ENCODE results near the gene HPS1.

HPS1 gene

DNA sequence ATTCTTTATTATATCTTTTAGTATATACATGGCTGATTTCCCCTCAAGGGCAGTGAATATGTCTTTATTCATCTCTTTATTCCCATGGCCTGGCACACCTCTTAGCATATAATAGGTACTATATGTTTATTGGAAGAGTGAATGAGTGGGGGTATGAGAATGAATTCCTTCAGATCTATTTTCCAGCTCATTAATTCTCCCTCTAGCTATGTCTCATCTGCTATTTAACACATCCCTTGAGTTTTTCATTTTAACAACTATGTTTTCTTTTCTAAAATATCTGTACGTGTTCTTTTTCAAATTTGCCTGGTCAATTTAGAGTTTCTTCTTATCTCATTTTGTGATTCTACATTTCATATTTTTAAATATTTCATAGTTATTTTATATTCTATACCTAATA lies 14.4 kb downstream of the HPS1 start:
- Histone ChIP-seq H3K9me3 (ENCODE audit: control insufficient read depth in 1 of 2, low read length in 2 of 2) (no peaks in the 10 kb centered on the region), H3K36me3 (ENCODE audit: control insufficient read depth in 1 of 2, insufficient read depth in 2 of 2, low read length in 2 of 2) (peaks cover 40 to 84% of the 10 kb centered on the region in 2 donors), H3K27me3 (ENCODE audit: control insufficient read depth in 1 of 2, insufficient read depth in 2 of 2, low read length in 2 of 2) (no peaks in the 10 kb centered on the region), H3K9ac (ENCODE audit: low read depth in 1 of 2, low read length in 2 of 2) (no peak overlapping the region), H3K4me3 (ENCODE audit: low read depth in 1 of 2, low read length in 2 of 2) (no peak overlapping the region), H3K4me1 (ENCODE audit: control insufficient read depth in 1 of 2, insufficient read depth in 2 of 2, low read length in 2 of 2) (no peaks in the 10 kb centered on the region), H3K27ac (ENCODE audit: low read depth, low read length) (no peak overlapping the region)

DNA sequence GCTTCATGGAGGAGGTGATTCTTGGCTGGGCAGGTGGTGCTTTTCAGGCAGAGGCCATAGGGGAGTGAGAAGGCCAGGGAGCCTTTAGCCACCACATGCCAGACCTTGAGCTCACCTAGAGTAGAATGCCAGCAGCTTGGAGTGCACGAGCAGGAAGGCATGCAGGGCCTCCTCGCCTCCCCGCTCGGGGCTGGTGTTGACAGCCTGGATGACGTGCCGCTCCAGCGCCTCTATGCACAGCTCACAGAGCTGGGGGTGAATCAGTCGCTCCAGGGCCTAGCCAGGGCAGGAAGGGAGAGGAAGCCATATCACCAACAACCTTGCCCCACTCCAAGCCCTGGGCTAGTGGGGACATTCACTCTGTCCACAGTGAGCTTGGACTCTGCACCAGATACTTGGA lies 15.7 kb downstream of the HPS1 start:
- Histone ChIP-seq H3K9ac (ENCODE audit: low read depth in 1 of 2, low read length in 2 of 2) (no peak overlapping the region), H3K36me3 (ENCODE audit: control insufficient read depth in 1 of 2, insufficient read depth in 2 of 2, low read length in 2 of 2) (peaks cover 40 to 78% of the 10 kb centered on the region in 2 donors), H3K4me3 (ENCODE audit: low read depth in 1 of 2, low read length in 2 of 2) (no peak overlapping the region), H3K27me3 (ENCODE audit: control insufficient read depth in 1 of 2, insufficient read depth in 2 of 2, low read length in 2 of 2) (no peaks in the 10 kb centered on the region), H3K9me3 (ENCODE audit: control insufficient read depth in 1 of 2, low read length in 2 of 2) (no peaks in the 10 kb centered on the region), H3K27ac (ENCODE audit: low read depth, low read length) (no peak overlapping the region), H3K4me1 (ENCODE audit: control insufficient read depth in 1 of 2, insufficient read depth in 2 of 2, low read length in 2 of 2) (no peaks in the 10 kb centered on the region)

DNA sequence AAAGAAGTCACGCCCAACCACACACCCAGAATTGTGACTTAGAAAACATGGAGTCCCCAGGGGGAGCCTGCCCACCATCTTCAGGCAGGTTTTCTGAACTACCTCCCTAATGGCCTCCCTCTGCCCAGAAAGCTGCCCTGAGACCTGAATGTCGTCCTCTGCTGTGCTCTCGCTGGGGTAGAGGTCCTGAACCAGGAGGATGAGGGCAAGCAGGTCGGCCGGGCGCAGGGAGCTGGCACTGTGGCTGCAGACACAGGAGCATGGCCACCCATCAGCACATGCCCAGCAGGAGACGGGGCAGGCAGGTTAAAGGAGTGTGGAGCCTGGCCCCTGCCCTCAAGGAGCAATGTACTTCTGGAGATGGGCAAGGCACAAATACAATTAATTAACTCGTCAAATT lies 16.3 kb downstream of the HPS1 start:
- H3K9me3 ChIP-seq (ENCODE audit: control insufficient read depth in 1 of 2, low read length in 2 of 2): no peaks in the 10 kb centered on the region
- H3K27me3 ChIP-seq (ENCODE audit: control insufficient read depth in 1 of 2, insufficient read depth in 2 of 2, low read length in 2 of 2): no peaks in the 10 kb centered on the region
- H3K4me1 ChIP-seq (ENCODE audit: control insufficient read depth in 1 of 2, insufficient read depth in 2 of 2, low read length in 2 of 2): no peaks in the 10 kb centered on the region
- no peak overlapping the region for H3K9ac ChIP-seq (ENCODE audit: low read depth in 1 of 2, low read length in 2 of 2)
- no peak overlapping the region for H3K27ac ChIP-seq (ENCODE audit: low read depth, low read length)
- H3K36me3 ChIP-seq (ENCODE audit: control insufficient read depth in 1 of 2, insufficient read depth in 2 of 2, low read length in 2 of 2): peaks cover 34 to 78% of the 10 kb centered on the region in 2 donors
- H3K4me3 ChIP-seq (ENCODE audit: low read depth in 1 of 2, low read length in 2 of 2): no peak overlapping the region

DNA sequence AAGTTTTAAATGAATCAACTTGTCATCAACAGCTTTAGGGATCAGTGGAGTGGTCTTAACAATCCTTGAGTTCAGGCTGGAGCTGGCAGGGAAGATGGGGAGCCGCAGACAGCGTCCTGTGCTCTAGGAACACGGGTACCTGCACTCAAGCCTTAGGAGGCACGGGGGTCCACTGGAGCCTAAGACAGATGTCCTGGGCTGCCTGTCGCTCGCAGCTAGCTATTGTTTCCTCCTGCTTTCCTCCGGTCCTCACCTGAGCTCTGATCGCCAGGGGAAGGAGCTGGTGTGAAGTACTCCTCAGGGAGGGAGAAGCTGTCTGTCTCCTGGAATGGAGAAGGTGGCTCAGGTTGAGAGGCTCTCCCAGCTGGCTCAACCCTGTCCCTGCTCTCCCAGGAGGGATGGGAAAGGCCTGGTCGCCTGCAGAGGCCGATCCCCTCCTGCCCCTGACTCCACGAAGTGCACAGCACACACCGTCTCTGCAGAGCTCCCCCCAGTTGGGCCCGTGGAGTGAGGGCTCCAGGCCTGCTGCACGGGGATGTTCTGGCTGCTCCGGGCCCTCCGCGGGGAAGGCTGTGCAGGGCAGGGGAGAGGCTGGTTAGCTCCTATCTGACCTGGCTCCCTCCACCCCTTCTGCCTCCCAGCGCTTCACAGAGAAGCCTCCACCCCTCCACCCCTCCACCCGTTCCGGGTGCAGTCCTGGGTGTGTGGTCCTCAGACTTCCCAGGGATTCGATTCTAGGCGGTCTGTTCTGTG lies 17.2 kb downstream of the HPS1 start:
- Histone ChIP-seq H3K27ac (ENCODE audit: low read depth, low read length) (no peak overlapping the region), H3K4me3 (ENCODE audit: low read depth in 1 of 2, low read length in 2 of 2) (no peak overlapping the region), H3K27me3 (ENCODE audit: control insufficient read depth in 1 of 2, insufficient read depth in 2 of 2, low read length in 2 of 2) (no peaks in the 10 kb centered on the region), H3K9ac (ENCODE audit: low read depth in 1 of 2, low read length in 2 of 2) (no peak overlapping the region), H3K4me1 (ENCODE audit: control insufficient read depth in 1 of 2, insufficient read depth in 2 of 2, low read length in 2 of 2) (no peaks in the 10 kb centered on the region), H3K9me3 (ENCODE audit: control insufficient read depth in 1 of 2, low read length in 2 of 2) (no peaks in the 10 kb centered on the region), H3K36me3 (ENCODE audit: control insufficient read depth in 1 of 2, insufficient read depth in 2 of 2, low read length in 2 of 2) (peaks cover 25 to 76% of the 10 kb centered on the region in 2 donors)

DNA sequence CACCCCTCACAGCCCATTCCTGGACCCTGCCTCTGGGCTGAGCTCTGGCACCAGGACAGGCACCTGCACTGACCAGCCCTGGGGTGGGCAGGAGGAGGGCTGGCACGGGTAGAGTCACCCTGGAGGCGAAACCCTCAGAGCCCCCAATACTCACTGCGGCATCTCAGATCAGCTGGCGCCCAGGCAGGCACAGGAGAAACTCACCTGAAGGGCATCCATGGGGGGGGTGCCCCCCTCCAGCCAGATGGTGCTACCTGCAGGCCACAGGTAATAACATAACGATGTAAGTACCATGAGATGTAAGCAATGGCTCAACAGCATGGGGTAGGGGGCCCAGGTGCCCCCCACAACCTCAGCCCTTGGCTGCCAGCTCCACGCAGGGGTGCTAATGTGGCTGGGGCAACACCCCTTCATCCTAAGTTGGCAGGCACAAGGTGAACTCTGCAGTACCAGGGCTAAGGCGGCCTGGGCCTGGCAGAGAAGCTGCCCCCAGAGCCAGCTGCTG lies 19.7 kb downstream of the HPS1 start:
- Histone ChIP-seq H3K27me3 (ENCODE audit: control insufficient read depth in 1 of 2, insufficient read depth in 2 of 2, low read length in 2 of 2) (no peaks in the 10 kb centered on the region), H3K27ac (ENCODE audit: low read depth, low read length) (no peak overlapping the region), H3K9me3 (ENCODE audit: control insufficient read depth in 1 of 2, low read length in 2 of 2) (no peaks in the 10 kb centered on the region), H3K9ac (ENCODE audit: low read depth in 1 of 2, low read length in 2 of 2) (no peak overlapping the region), H3K36me3 (ENCODE audit: control insufficient read depth in 1 of 2, insufficient read depth in 2 of 2, low read length in 2 of 2) (peaks cover 27 to 73% of the 10 kb centered on the region in 2 donors), H3K4me3 (ENCODE audit: low read depth in 1 of 2, low read length in 2 of 2) (no peak overlapping the region), H3K4me1 (ENCODE audit: control insufficient read depth in 1 of 2, insufficient read depth in 2 of 2, low read length in 2 of 2) (no peaks in the 10 kb centered on the region)

DNA sequence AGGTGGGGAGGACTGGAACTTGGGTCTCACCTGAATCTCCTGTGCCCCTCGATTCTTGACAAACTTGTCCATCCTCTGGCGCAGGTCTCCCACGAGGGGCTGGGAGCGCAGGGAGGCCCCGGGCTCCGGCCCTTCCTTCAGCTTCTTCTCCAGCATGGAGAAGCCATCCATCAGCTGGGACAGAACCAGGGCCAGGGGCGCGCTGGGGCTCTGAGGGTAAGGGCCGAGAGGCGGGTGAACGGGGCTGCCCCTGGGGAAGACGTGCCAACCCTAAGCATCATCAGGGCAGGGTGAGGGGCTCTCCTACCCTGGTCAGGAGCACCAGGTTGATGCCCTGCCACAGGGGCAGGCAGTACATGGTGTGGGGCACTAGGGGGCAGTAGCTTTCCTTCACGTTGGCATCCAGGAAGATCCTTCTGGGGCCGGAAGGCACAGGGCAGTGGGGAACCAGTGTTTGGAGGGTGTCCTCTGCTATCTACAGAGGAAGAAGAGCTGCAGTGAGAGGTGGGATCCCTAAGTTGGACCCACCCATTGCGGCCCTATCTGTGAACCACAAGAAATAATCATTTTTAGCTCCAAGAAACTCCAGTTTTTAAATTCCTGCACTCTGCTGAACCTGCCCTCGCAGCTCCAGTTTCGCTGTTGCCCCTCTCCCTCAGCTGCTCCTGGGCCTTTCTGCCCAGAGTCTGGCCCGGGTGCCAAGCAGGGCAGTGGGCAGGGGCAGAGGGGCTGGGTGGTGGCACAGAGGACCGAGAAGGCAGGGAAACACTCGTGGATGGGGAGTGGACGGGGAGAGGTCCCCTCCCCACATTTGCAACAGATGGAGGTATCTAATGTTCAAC lies 21.0 kb downstream of the HPS1 start:
- H3K27me3 ChIP-seq (ENCODE audit: control insufficient read depth in 1 of 2, insufficient read depth in 2 of 2, low read length in 2 of 2): no peaks in the 10 kb centered on the region
- H3K27ac ChIP-seq (ENCODE audit: low read depth, low read length): no peak overlapping the region
- H3K4me3 ChIP-seq (ENCODE audit: low read depth in 1 of 2, low read length in 2 of 2): no peak overlapping the region
- H3K9ac ChIP-seq (ENCODE audit: low read depth in 1 of 2, low read length in 2 of 2): no peak overlapping the region
- H3K4me1 ChIP-seq (ENCODE audit: control insufficient read depth in 1 of 2, insufficient read depth in 2 of 2, low read length in 2 of 2): no peaks in the 10 kb centered on the region
- H3K36me3 ChIP-seq (ENCODE audit: control insufficient read depth in 1 of 2, insufficient read depth in 2 of 2, low read length in 2 of 2): peaks cover 19 to 61% of the 10 kb centered on the region in 2 donors
- no peaks in the 10 kb centered on the region for H3K9me3 ChIP-seq (ENCODE audit: control insufficient read depth in 1 of 2, low read length in 2 of 2)

DNA sequence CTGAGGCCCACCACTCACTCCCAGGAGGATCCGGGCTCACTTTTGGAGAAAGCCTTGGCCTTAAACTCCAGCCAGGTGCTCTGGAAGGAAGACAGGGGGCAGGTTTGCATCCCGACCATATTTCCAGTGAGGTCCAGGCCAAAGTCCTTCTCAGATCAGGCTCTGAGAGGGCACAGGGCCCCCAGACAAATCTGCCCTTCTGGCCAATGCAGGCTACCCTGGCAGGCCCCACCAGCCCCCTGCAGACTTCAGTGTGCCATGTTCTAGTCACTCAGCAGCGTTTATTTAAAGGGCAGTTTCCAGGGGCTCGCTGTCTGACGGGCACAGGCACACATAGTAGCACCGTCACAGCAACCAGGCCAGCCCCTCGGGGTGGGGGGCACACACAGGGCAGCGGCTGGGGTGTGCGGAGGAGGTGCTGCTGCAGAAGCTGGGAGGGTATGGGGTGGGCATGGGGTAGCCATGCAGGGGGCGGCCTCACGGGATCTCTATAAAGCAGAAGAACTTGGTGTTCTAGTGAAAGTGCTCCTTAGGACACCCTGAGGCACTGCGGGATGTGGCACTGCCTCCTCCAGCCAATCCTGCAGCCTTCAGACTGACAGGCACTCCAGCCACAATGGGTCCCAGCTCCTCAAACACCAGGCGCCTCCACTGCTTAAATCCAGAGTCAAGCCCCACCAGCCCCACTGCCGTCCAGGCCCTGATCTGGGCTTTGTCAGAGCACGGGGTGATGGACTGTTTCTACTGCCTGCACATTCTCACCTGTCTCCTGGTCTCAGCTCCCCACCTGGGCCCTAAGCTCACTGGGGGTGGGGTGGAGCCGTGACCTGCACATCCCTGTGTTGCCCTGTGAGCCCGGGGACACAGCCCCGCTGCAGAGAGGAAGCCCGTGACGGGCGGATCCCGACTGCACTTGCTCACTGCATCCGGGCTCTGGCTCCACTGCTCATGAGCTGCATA lies 22.2 kb downstream of the HPS1 start:
- Histone ChIP-seq H3K36me3 (ENCODE audit: control insufficient read depth in 1 of 2, insufficient read depth in 2 of 2, low read length in 2 of 2) (peaks cover 15 to 57% of the 10 kb centered on the region in 2 donors), H3K27ac (ENCODE audit: low read depth, low read length) (no peak overlapping the region), H3K4me1 (ENCODE audit: control insufficient read depth in 1 of 2, insufficient read depth in 2 of 2, low read length in 2 of 2) (no peaks in the 10 kb centered on the region), H3K9me3 (ENCODE audit: control insufficient read depth in 1 of 2, low read length in 2 of 2) (no peaks in the 10 kb centered on the region), H3K9ac (ENCODE audit: low read depth in 1 of 2, low read length in 2 of 2) (no peak overlapping the region), H3K4me3 (ENCODE audit: low read depth in 1 of 2, low read length in 2 of 2) (no peak overlapping the region), H3K27me3 (ENCODE audit: control insufficient read depth in 1 of 2, insufficient read depth in 2 of 2, low read length in 2 of 2) (no peaks in the 10 kb centered on the region)

DNA sequence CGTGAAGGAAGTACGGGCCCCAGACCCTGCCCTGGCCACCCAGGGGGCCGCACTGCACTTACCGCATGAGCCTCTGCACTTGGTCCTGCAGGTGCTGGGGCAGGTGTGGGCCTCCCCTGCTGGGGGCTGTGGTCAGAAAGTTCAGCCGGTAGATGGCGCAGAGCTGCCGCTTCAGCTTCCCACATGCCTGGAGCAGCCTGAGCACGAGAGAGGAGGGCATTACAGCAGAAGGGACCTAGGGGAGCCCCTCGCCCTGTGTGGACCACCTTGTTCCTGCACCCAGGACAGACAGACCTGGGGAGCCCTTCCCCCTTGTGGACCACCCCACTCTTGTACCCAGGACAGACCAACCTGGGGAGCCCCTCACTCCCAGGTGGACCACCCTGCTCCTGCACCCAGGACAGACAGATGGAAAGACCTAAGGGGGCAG lies 23.0 kb downstream of the HPS1 start:
- Histone ChIP-seq H3K4me3 (ENCODE audit: low read depth in 1 of 2, low read length in 2 of 2) (no peak overlapping the region), H3K4me1 (ENCODE audit: control insufficient read depth in 1 of 2, insufficient read depth in 2 of 2, low read length in 2 of 2) (no peaks in the 10 kb centered on the region), H3K9ac (ENCODE audit: low read depth in 1 of 2, low read length in 2 of 2) (no peak overlapping the region), H3K27ac (ENCODE audit: low read depth, low read length) (no peak overlapping the region), H3K36me3 (ENCODE audit: control insufficient read depth in 1 of 2, insufficient read depth in 2 of 2, low read length in 2 of 2) (peaks cover 17 to 61% of the 10 kb centered on the region in 2 donors), H3K9me3 (ENCODE audit: control insufficient read depth in 1 of 2, low read length in 2 of 2) (no peaks in the 10 kb centered on the region), H3K27me3 (ENCODE audit: control insufficient read depth in 1 of 2, insufficient read depth in 2 of 2, low read length in 2 of 2) (no peaks in the 10 kb centered on the region)

DNA sequence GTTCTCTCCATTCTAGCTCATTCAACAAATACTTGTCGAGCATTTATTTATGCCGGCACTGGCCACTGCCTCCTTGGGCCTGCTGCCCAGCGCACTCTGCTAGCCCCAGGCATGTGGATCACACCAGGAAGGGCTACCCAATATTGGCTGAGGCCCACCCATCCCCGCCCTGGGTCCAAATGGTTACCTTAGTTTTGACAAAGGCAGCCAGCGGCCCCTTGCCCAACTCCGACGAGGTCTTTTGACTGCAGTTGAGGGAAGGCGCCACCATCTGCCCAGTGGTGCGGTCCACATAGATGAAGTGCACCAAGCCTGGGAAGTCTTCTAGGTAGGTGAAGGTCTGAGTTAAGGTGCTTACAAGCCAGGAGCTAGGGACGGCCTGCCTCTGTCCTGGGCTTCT lies 24.6 kb downstream of the HPS1 start:
- no peak overlapping the region for H3K9ac ChIP-seq (ENCODE audit: low read depth in 1 of 2, low read length in 2 of 2)
- H3K4me1 ChIP-seq (ENCODE audit: control insufficient read depth in 1 of 2, insufficient read depth in 2 of 2, low read length in 2 of 2): no peaks in the 10 kb centered on the region
- H3K4me3 ChIP-seq (ENCODE audit: low read depth in 1 of 2, low read length in 2 of 2): no peak overlapping the region
- no peaks in the 10 kb centered on the region for H3K27me3 ChIP-seq (ENCODE audit: control insufficient read depth in 1 of 2, insufficient read depth in 2 of 2, low read length in 2 of 2)
- peaks cover 27 to 64% of the 10 kb centered on the region in 2 donors for H3K36me3 ChIP-seq (ENCODE audit: control insufficient read depth in 1 of 2, insufficient read depth in 2 of 2, low read length in 2 of 2)
- no peaks in the 10 kb centered on the region for H3K9me3 ChIP-seq (ENCODE audit: control insufficient read depth in 1 of 2, low read length in 2 of 2)
- H3K27ac ChIP-seq (ENCODE audit: low read depth, low read length): no peak overlapping the region
